NCI-H146 treated with DMSO at 0.1 percent for 48 hours (cell line): ENCODE results near the gene ACAD10.
"Not testable (repeated sequence)": the region's sequence is repeated elsewhere in the genome, so short reads cannot be mapped to it uniquely, and the experiment has no call there.

Experiments used
- DNase-seq: peaks from one replicate; lab custom pipeline; 2025; ENCODE audit not compliant: unreplicated experiment; lab: John Stamatoyannopoulos, UW

Gene ACAD10

DNA sequence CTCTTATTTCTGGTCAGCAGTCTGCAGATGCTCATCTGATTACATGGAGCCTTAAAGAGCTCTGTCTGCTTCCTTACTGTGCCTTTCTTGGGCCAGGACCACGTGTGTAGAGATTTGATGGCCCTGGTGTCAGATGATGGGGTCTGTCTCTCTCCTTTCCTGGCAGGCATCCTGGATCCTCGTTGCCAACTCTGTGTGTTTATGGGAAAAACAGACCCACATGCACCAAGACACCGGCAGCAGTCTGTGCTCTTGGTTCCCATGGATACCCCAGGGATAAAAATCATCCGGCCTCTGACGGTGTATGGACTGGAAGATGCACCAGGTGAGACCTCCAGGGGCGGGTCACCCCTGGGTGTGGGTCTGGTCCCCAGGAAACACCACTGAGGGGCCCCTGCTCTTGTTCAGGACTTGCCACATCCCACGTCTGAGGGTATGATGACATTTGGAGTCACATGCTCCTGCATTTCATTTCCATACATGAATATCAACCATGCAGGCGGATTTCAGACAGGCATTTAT is 62.4 kb downstream of the ACAD10 start:
- no peak for DNase-seq

DNA sequence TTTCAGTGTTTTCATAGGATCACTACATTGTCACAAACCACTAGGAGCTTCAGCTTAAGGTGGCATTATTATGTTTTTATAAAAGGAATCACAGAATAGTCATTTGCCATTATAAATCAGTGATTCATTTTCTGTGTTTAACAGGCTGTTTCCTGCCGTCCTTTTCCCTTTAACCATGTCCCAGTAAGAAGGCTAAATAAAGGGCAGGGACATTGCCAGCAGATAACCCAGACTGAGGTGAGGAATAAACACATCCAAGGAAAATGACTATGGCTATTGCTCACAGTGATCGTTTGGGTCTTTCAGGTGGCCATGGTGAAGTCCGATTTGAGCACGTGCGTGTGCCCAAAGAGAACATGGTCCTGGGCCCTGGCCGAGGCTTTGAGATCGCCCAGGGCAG is 63.0 kb downstream of the ACAD10 start:
- no peak for DNase-seq

DNA sequence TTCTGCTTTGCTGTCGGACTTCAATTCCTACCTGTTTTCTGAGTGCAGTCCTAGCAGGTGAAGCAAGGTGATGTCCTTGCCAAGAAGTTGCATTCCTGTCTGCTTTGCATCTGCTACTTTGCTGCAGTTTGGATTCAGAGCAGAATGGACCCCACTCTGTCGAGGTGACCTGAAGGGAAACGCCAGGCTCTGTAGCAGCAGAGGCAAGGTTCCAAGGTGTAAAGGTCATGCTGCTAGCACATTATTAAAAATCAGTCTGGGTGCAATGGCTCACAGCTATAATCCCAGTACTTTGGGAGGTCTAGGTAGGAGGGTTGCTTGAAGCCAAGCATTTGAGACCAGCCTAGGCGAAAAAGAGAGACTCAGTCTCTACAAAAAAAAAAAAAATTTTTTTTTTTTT is 63.5 kb downstream of the ACAD10 start:
- DNase-seq = no peak

DNA sequence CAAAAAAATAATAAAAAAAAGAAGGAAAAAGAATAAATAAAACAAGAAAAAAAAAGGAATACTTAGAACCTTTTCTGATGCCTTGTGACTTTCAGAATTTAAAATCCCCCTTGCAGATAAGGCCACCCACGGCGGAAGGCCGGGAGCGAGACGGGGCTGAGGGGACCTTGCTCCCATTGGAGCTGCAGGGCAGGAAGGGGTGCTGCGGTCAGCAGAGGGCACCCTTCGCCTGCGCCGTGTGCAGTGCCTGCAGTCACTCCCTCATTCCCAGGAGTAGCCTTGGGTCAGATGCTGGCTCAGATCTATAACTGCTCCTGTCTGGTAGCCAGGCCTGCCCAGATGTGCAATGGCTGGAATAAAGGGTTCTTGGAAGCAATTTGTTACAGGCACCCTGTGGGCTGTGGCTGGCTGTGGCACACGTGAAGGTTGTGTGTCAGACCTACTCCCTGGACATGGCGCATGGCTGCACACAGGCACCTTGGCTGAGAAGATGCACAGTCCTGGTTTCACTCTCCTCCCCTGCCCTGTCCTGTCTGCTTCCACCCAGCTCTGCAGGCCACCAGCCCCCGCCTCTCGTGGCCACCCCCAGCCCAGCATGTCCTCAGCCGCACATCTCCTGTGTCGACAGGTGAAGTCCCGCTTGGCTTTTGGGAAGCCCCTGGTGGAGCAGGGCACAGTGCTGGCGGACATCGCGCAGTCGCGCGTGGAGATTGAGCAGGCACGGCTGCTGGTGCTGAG is 67.5 kb downstream of the ACAD10 start:
- DNase-seq = no peak

DNA sequence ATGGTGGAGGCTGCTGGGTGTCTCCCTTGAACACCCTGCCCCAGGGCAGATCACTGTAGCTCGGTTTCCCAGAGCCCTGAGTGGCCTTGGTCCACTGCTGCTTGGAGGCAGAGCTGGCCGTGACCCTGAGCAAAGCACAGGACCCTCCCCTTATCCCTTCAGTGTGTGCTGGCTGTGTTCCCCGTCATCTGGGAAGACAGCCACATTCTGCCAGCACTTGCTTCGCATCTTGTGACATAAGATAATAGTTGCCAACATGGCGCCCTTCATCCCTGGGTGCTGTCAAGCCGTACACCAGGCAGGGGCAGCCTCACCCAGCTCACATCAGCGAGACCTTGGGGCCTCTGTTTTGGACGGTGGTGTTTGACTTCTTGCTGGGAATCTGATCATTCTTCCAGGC is 68.8 kb downstream of the ACAD10 start:
- no peak for DNase-seq

DNA sequence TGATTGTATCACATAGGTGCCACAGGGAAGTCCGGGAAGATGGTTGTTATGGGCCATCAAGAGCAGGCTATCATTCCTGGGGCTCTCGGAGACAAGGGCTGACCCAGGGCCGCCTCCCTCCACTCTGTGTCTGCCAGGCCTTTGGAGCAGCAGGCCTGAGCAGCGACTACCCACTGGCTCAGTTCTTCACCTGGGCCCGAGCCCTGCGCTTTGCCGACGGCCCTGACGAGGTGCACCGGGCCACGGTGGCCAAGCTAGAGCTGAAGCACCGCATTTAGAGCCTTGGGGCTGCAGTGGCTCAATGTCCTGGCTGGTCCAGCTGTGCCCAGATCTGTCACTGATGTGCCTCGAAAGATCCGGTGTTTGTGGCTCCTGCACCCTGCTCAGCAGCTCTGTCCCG is 70.3 kb downstream of the ACAD10 start:
- no peak for DNase-seq

DNA sequence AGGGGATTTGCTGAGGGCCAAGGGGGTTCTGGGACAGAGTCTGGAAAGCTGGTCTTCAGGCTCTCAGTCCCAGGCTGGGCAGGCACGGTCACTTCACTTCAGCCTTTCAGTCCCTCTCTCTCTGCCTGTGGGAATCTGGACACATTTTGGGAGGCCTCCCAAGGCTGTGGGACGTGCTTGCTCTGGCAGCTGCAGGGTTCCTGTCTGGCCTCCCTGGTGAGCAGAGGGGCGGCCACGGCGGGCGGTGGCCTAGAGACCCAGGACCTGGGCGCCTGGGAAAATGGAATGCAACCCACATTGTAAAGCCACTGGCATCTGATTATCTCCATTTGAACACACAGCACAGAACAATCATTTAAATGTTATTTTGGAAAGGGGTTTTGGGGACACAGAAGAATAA is 70.8 kb downstream of the ACAD10 start:
- no peak for DNase-seq

DNA sequence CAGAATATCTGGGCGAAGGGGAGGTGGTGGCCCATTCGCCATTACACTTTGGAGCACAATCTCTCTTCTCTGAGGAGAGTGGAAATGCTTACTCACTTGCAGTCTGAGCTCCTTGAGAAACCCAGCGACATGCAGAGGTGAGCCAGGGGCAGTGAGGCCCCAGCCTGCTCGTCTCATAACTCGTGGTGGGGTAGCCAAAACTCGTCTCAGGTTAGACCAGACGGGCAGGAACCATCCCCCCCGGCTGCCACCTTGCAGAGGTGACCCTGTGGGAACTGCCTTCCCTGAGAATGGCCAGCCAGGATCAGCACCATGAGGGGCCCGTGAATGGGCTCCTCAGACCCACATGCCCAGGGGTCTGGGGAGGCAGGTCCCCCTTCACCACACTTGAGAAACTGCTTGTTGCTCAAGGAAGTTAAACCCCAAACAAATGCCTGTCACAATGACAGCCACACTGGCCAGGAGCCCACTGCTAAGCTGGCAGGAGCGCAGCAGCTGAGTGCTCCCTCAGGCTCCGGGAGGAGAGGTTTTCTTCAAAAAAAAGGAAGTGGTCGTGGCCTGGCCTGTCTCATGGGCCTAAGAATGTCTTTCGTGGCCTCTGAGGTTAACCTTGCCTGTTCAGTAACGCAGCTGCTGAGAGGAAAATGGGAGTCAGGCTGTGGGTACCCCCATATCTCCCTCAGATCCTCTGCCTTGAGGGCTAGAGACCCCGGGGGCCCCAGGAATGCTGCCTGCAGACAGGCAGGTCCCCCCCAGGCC is 71.7 kb downstream of the ACAD10 start:
- DNase-seq = no peak

DNA sequence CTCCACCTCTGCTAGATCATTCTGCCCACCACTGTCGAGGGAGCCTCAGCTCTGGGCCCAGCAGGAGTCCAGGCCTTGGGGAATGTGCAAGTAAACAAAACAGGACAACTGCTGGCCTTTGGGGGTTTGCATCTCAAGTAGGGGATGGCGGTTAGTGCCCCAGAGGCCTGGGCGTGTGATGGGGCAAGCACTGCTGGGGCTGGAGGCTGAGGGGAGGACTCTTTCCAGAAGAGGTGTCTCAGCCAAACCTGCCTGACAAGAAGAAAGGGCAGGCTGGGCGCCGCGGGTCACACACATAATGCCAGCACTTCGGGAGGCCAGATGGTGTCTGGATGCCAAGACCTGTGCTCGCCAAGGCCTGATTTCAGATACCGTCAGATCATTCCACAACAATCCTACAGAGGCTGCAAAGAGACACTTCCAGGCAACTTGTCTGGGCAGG is 72.3 kb downstream of the ACAD10 start:
- no peak for DNase-seq

DNA sequence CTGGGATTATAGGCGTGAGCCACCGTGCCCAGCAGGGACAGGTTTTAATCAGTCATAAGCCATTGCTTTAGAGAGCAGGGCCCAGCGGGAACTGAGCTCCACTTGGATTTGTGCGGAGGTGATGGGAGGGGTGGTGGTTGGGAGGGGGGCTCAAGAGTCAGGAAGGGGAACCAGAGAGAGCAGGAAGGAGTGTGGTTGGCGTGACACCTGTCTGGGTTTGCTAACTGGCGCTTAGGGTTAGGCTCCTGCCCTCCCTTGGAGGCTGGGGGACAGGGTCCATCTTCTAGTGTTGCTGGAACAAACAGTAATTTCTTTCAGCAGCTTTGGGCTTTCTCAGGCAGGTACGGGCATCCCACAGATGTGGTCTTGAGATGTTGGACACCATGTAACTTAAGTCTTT is 73.4 kb downstream of the ACAD10 start:
- no peak for DNase-seq

DNA sequence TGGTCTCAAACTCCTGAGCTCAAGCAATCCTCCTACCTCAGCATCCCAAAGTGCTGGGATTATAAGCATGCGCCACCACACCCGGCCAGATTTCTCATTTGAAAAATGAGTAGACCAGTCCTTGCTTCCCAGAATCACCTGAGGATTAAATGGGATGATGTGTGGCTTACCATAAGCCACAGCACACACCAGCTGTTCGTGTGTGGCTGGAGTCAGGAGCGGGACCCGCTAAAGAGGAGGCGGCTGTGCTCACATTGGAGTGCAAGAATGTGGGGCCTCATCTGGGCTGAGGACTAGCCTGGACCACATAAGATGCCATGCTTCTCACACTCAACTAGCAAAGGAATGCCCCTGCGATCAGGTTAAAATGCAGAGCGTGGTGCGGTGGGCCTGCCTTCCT is 74.1 kb downstream of the ACAD10 start:
- no peak for DNase-seq

DNA sequence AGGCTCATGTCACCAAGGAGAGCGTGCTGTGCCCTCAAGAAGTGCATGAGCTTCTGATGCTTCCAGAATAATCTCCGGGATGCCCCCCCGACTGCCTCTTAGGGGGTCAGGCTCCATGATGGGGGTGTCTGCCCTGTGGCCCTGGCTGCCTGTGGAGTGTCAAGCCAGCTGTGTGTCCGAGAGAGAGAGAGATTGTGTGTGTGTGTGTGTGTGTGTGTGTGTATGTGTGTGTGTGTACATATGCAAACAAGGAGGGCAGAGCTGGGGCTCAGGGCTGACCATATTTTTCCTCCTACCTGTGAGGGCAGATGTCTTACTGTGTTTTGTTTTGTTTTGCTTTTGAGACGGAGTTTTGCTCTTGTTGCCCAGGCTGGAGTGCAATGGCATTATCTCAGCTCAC is 75.2 kb downstream of the ACAD10 start:
- no peak for DNase-seq

DNA sequence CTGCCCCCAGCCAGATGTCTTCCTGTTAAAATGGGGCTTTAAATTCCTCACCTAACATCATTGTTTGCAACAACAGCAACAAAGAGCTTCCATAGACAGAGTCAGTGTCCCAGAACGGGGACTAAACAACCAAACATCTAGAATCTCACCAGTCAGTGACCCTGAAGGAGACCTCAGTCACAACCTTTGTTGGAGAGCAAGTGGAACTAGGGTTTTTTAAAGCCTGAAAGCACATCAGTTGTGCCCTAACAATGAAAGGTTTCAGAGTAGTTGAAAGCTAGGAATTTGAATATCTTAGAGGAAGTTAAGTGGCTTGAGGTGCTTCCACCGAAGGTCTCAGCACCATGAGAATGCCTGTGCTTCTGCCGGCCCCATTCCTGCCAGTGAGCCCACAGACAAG is 75.9 kb downstream of the ACAD10 start:
- no peak for DNase-seq

DNA sequence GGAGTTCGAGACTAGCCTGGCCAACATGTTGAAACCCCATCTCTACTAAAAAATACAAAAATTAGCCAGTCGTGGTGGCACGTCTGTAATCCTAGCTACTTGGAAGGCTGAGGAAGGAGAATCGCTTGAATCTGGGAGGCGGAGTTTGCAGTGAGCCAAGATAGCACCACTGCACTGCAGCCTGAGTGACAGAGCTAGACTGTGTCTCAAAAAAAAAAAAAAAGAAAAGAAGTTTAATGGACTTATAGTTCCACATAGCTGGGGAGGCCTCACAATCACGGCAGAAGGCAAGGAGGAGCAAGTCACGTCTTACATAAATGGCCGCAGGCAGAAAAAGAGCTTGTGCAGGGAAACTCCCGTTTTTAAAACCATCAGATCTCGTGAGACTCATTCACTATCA is 77.7 kb downstream of the ACAD10 start:
- not testable (repeated sequence) for DNase-seq

DNA sequence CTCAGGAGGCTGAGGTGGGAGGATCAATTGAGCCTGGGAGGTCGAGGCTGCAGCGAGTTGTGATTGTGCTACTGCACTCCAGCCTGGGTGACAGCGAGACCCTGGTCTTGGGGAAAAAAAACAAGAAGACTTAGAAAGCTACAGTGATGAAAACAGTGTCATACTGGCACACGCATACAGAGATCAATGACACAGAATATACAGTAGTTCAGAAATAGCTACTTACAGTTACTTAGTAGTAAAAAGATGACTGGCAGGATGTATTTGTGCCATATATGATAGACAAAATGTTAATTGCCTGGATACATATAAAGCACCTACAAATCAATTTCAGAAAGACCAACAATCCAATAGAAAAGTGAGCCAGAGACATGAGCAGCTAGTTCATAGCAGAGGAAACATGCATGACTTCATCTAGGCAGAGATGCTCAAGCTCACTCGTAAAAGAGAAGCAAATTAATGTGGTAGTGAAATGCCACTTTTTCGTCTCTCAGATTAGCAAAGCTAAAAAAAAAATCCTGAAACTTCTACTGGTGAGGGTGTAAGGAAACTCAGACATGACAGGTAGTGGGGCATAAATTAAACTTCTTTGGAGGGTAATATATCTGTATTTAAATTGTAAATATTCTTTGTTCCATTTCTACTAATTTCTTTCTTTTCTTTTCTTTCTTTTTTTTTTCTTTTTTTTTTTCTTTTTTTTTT is 78.4 kb downstream of the ACAD10 start:
- no peak for DNase-seq

DNA sequence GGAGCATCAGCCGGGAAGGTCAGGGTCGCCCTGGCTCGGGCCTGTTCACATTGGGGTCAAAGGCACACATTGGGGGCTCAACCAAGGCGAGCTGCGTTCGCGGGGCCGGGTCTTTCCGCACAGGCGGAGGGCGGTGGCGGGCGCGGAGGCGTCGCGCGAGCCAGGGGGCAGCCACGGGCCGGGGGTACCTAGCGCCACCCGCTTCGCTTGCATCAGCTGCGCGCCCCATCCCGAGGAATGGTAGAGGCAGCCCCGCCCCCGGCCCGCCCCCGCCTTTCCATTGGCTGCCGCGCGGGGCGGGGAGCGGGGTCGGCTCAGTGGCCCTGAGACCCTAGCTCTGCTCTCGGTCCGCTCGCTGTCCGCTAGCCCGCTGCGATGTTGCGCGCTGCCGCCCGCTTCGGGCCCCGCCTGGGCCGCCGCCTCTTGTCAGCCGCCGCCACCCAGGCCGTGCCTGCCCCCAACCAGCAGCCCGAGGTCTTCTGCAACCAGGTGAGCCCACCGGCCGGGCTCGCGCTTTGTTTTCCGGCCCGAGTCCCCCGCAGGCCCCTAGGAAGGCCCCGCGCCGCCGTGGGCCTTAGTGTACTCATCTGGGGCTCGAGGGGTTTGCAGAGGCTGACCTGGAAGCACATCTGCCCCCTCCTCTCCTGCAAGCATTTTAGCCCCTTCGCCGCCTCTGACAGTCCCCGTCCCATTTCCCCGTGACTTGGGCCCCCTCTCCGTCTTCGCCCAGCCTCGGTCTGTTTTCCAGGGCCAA is 80.9 kb downstream of the ACAD10 start, which contains the start of gene ALDH2:
Gene ALDH2 (plus strand): TSS at position 326 of the 754 bp plus-strand sequence. CDS start 50 bp downstream, at position 376.
- DNase-seq = peak; percentile 65

DNA sequence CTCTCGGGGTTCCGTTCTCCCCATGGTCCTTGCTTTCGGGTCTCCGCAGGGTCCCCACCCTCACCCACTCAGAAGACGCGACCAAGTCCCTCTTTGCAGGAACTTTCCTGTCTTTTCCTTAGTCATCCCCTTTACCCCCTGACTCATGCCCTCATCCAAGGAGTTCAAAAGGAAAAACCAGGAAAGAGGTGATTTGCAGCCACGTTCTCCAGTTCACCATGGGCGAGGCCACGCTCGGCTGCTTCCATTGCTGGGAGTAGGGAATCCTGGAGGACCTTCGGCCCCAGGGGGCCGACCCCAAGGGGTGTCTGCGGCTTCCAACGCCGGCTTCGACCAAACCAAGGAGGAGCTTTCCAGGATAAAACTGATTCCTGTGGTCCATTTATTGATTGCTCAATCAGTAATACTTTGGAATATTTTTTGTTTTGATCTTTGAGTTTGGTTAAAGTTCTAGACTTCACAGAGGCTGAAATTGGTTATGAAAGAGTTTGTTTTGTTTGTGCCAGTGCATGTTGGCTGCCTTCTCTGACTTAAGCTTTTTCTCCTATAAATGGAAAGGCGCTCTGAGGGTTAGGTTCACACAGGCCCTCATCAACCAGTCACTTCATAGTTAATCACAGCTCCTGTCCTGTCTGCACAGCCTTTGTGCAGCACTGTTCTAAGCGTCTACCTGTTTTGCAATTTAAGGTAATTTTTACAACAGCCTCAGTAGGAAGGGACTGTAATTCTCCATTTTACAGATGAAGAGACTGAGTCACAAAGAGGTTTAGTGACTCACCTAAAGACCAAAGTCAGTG is 81.7 kb downstream of the ACAD10 start:
- no peak for DNase-seq

DNA sequence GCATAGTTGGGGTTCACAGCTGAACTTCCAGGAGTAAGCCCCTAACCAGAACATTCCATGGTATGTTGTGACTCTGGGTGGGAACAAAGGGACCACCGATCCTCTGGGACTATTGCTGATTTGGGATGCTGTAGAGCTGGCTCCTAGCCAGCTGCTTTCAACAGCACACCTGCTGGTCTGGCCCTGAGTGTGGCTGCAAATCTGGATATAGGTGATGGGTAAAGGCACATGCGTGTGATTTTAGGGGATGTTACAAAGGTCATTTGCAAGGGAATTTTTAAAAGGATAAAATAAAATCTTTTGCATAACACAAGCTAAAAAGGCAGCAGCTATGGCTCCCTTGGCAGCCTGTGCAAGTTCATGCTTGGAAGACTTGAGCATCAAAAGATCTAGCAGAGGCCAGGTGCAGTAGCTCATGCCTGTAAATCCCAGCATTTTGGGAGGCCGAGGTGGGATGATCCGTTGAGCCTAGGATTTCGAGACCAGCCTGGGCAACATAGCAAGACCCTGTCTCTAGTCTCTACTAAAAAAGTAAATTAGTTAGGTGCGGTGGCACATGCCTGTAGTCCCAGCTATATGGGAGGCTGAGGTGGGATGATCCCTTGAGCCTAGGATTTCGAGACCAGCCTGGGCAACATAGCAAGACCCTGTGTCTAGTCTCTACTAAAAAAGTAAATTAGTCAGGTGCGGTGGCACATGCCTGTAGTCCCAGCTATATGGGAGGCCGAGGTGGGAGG is 82.5 kb downstream of the ACAD10 start:
- DNase-seq = no peak

DNA sequence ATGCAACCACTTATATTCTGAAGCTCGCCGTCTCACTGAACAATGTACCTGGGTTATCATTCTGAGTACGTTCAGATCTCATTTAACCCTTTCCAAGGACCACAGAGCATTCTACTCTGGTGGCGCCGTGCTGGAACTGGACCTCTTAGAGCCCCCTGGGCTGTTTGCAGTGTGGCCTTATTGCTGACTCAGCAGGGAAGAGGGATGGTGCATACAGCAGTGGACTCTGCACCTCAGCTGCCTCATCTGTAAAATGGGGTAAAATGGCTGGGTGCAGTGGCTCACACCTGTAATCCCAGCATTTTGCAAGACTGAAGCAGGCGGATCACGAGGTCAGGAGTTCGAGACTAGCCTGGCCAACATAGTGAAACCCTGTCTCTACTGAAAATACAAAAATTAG is 83.7 kb downstream of the ACAD10 start:
- DNase-seq = no peak
